Measurements from ENCODE around the gene UBE2I.
"Not testable (repeated sequence)": the region's sequence is repeated elsewhere in the genome, so short reads cannot be mapped to it uniquely, and the experiment has no call there.

DNA sequence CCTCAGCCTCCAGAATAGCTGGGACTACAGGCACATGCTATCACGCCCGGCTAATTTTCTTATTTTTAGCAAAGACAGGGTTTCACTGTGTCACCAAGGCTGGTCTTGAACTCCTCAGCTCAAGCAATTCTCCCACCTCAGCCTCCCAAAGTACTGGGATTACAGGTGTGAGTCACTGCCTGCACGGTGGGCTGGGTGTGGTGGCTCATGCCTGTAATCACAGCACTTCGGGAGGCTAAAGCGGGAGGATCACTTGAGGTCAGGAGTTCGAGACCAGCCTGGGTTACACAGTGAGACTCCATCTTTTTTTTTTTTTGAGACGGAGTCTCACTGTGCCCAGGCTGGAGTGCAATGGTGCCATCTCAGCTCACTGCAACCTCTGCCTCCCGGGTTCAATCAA lies 16.6 kb upstream of the UBE2I start:
- TF ChIP-seq, protein P1, sequence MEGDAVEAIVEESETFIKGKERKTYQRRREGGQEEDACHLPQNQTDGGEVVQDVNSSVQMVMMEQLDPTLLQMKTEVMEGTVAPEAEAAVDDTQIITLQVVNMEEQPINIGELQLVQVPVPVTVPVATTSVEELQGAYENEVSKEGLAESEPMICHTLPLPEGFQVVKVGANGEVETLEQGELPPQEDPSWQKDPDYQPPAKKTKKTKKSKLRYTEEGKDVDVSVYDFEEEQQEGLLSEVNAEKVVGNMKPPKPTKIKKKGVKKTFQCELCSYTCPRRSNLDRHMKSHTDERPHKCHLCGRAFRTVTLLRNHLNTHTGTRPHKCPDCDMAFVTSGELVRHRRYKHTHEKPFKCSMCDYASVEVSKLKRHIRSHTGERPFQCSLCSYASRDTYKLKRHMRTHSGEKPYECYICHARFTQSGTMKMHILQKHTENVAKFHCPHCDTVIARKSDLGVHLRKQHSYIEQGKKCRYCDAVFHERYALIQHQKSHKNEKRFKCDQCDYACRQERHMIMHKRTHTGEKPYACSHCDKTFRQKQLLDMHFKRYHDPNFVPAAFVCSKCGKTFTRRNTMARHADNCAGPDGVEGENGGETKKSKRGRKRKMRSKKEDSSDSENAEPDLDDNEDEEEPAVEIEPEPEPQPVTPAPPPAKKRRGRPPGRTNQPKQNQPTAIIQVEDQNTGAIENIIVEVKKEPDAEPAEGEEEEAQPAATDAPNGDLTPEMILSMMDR (IDR thresholded peaks at IDR 0.05; ENCODE audit: insufficient read depth, low read length), result not testable (repeated sequence)
- not testable (repeated sequence) for TF ChIP-seq POLR2AphosphoS5 (IDR thresholded peaks at IDR 0.05; ENCODE audit: low read depth)
